ENCODE measurements around the gene SYCE1L.
"Not testable (repeated sequence)": the region's sequence is repeated elsewhere in the genome, so short reads cannot be mapped to it uniquely, and the experiment has no call there.

Gene SYCE1L

GRCh38 chr16:77206533-77206932 lies 7.3 kb downstream of the SYCE1L start:
- DNase-seq = no peak

GRCh38 chr16:77207030-77207429 lies 7.8 kb downstream of the SYCE1L start:
- no peak for DNase-seq

- DNase-seq = no peak
Observed at GRCh38 chr16:77208382-77208781, 9.2 kb downstream of the SYCE1L start.

- DNase-seq = peak; percentile 87
Observed at GRCh38 chr16:77211880-77212740, 12.9 kb downstream of the SYCE1L start.

GRCh38 chr16:77212741-77213541 lies 13.7 kb downstream of the SYCE1L start:
- peak; percentile 53 for DNase-seq

- DNase-seq = no peak
Observed at GRCh38 chr16:77213542-77214106, 14.4 kb downstream of the SYCE1L start.

GRCh38 chr16:77214411-77215138 lies 15.4 kb downstream of the SYCE1L start:
- no peak for DNase-seq

- DNase-seq = no peak
Observed at GRCh38 chr16:77219437-77219836, 20.2 kb downstream of the SYCE1L start.

- DNase-seq = no peak
Observed at GRCh38 chr16:77220427-77220826, 21.2 kb downstream of the SYCE1L start.

GRCh38 chr16:77221482-77221881 lies 22.3 kb downstream of the SYCE1L start:
- DNase-seq = no peak

- no peak for DNase-seq
Observed at GRCh38 chr16:77223184-77223583, 24.0 kb downstream of the SYCE1L start.

- no peak for DNase-seq
Observed at GRCh38 chr16:77225182-77225581, 26.0 kb downstream of the SYCE1L start.

GRCh38 chr16:77227745-77228144 lies 28.5 kb downstream of the SYCE1L start:
- DNase-seq = no peak

GRCh38 chr16:77231047-77231446 lies 31.8 kb downstream of the SYCE1L start:
- DNase-seq = no peak

GRCh38 chr16:77233799-77234519 lies 34.8 kb downstream of the SYCE1L start:
- DNase-seq = no peak

GRCh38 chr16:77234611-77235010 lies 35.4 kb downstream of the SYCE1L start:
- DNase-seq = no peak

GRCh38 chr16:77236063-77236511 lies 36.9 kb downstream of the SYCE1L start:
- peak; percentile 55 for DNase-seq

- DNase-seq = peak; percentile 36
Observed at GRCh38 chr16:77238593-77238992, 39.4 kb downstream of the SYCE1L start.

GRCh38 chr16:77242471-77242870 lies 43.3 kb downstream of the SYCE1L start:
- not testable (repeated sequence) for DNase-seq

- DNase-seq = no peak
Observed at GRCh38 chr16:77246150-77246549, 46.9 kb downstream of the SYCE1L start.

- DNase-seq = no peak
Observed at GRCh38 chr16:77250400-77250799, 51.2 kb downstream of the SYCE1L start.

Measured in NCI-H510A (cell line).